C4-2B (cell line): ENCODE measurements around the gene TLR10.
"Not testable (repeated sequence)": the region's sequence is repeated elsewhere in the genome, so short reads cannot be mapped to it uniquely, and the experiment has no call there.

Experiments
- ZFX ChIP-seq: fragments of 450-650 bp; IDR thresholded peaks from 2 replicates; pipeline ENCODE4 v1.6.1; 2017
- TF ChIP-seq, protein P1 (sequence below): fragments of 450-650 bp; conservative IDR thresholded peaks from 2 replicates; pipeline ENCODE4 v1.5.1; 2017; ENCODE audit warnings: mild to moderate bottlenecking

DNA sequence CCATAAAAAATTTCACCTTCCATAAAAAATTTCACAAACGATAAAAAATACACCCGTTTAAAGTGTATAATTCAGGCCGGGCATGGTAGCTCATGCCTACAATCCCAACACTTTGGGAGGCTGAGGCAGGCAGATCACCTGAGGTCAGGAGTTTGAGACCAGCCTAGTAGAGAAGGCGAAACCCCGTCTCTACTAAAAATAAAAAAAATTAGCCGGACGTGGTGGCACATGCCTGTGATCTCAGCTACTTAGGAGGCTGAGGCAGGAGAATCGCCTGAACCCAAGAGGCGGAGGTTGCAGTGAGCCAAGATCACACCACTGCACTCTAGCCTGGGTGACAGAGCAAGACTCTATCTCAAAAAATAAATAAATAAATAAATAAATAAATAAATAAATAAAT lies 23.5 kb upstream of the TLR10 start:
- TF ChIP-seq, protein P1, sequence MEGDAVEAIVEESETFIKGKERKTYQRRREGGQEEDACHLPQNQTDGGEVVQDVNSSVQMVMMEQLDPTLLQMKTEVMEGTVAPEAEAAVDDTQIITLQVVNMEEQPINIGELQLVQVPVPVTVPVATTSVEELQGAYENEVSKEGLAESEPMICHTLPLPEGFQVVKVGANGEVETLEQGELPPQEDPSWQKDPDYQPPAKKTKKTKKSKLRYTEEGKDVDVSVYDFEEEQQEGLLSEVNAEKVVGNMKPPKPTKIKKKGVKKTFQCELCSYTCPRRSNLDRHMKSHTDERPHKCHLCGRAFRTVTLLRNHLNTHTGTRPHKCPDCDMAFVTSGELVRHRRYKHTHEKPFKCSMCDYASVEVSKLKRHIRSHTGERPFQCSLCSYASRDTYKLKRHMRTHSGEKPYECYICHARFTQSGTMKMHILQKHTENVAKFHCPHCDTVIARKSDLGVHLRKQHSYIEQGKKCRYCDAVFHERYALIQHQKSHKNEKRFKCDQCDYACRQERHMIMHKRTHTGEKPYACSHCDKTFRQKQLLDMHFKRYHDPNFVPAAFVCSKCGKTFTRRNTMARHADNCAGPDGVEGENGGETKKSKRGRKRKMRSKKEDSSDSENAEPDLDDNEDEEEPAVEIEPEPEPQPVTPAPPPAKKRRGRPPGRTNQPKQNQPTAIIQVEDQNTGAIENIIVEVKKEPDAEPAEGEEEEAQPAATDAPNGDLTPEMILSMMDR: not testable (repeated sequence)
- not testable (repeated sequence) for TF ChIP-seq ZFX
